Measurements from ENCODE around the gene HLA-A. TPM values are rescaled to one million over a fixed set of nuclear protein-coding genes. Genes with fewer than 3 reads are reported as not detected.
A peak's percentile ranks its signal among the peaks of the same experiment; 100 is the strongest.

Gene HLA-A
- total and polyA plus RNA-seq, 9 of the 15 experiments (the other 6 are each of a cell fraction or from before 2014, with no cell fraction given) = 0.46 to 3.3 TPM; not detected in 7

DNA sequence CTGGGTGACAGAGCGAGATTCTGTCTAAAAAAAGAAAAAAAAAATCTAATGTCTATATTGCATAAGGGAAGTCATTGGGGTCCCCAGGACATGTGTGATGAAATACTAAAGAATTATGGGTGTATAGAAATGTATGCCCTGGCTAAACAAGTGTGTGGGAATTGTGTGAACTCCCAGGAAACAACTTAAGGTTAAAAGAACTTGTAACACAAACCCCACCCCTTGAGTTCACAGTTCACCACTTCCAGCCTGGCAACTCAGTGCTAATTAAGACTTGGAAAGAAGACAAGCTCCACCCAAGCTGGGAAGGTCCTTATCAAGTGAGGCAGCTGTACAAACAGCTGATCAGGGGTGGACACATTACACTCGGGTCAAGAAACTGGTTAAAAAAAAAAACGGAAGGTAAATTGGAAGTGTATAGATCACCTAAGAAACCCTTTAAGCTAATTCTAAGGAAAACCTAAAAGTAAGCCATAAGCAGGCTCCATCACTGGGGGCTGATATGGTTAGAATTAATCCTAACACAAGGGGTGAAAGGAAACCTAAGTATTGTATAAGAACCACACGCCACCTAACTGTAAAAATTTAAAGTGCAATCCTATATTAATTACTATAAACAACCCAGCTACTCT lies 25.2 kb downstream of the HLA-A start (continued):
- no peak for TF ChIP-seq RBM22 (IDR thresholded peaks at IDR 0.05; ENCODE audit: low read depth, low read length, poor library complexity, severe bottlenecking)
- TF ChIP-seq ZNF707 (CRISPR knock-in tag; conservative IDR thresholded peaks at IDR 0.05) = no peak
- TF ChIP-seq SMARCB1 (IDR thresholded peaks at IDR 0.05; ENCODE audit: insufficient read length, low read depth) = peak; percentile 77
- TF ChIP-seq SMARCE1 (IDR thresholded peaks at IDR 0.05) = peak; percentile 91
- TF ChIP-seq, protein P1, sequence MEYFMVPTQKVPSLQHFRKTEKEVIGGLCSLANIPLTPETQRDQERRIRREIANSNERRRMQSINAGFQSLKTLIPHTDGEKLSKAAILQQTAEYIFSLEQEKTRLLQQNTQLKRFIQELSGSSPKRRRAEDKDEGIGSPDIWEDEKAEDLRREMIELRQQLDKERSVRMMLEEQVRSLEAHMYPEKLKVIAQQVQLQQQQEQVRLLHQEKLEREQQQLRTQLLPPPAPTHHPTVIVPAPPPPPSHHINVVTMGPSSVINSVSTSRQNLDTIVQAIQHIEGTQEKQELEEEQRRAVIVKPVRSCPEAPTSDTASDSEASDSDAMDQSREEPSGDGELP (CRISPR knock-in tag; IDR thresholded peaks at IDR 0.05; ENCODE audit: borderline replicate concordance) = peak; percentile 99
- no peak for TF ChIP-seq MCM5 (IDR thresholded peaks at IDR 0.05; ENCODE audit: low read depth)
- peak; percentile 89 for TF ChIP-seq CEBPB (tag; IDR thresholded peaks at IDR 0.05)
- TF ChIP-seq, protein P2, sequence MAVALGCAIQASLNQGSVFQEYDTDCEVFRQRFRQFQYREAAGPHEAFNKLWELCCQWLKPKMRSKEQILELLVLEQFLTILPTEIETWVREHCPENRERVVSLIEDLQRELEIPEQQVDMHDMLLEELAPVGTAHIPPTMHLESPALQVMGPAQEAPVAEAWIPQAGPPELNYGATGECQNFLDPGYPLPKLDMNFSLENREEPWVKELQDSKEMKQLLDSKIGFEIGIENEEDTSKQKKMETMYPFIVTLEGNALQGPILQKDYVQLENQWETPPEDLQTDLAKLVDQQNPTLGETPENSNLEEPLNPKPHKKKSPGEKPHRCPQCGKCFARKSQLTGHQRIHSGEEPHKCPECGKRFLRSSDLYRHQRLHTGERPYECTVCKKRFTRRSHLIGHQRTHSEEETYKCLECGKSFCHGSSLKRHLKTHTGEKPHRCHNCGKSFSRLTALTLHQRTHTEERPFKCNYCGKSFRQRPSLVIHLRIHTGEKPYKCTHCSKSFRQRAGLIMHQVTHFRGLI (CRISPR knock-in tag; IDR thresholded peaks at IDR 0.05) = no peak
- TF ChIP-seq PRDM10 (IDR thresholded peaks at IDR 0.05; ENCODE audit: partially characterized antibody) = peak; percentile 98
- TF ChIP-seq TEAD1 (CRISPR knock-in tag; IDR thresholded peaks at IDR 0.05) = no peak
- TF ChIP-seq BCOR (IDR thresholded peaks at IDR 0.05) = peak; percentile 42; the same call in 1 of the 2 replicates
- TF ChIP-seq LARP7 (IDR thresholded peaks at IDR 0.05) = no peak
- no peak for TF ChIP-seq BRD4 (IDR thresholded peaks at IDR 0.05)
- TF ChIP-seq ZNF518B (CRISPR knock-in tag; IDR thresholded peaks at IDR 0.05) = no peak
- TF ChIP-seq MBD2 (IDR thresholded peaks at IDR 0.05; ENCODE audit: borderline replicate concordance, low read depth) = peak; percentile 48; the same call in 1 of the 2 replicates
- TF ChIP-seq SIN3B (IDR thresholded peaks at IDR 0.05; ENCODE audit: low read depth) = no peak
- TF ChIP-seq MED1 (CRISPR knock-in tag; IDR thresholded peaks at IDR 0.05; ENCODE audit: borderline replicate concordance) = no peak
- no peak for TF ChIP-seq SRSF1 (IDR thresholded peaks at IDR 0.05; ENCODE audit: low read depth, low read length)
- no peak for TF ChIP-seq PHF21A (IDR thresholded peaks at IDR 0.05; ENCODE audit: borderline replicate concordance, low read depth)
- peak; percentile 47; the same call in 1 of the 2 replicates for TF ChIP-seq TRIM28 (IDR thresholded peaks at IDR 0.05)
- no peak for TF ChIP-seq ZNF785 (CRISPR knock-in tag; IDR thresholded peaks at IDR 0.05)
